Measurements from ENCODE around the gene ERICH4. TPM values are rescaled to one million over a fixed set of nuclear protein-coding genes. Genes with fewer than 3 reads are reported as not detected.
A peak's percentile ranks its signal among the peaks of the same experiment; 100 is the strongest.

The ERICH4 gene
- total and polyA plus RNA-seq, 2 of the 13 experiments (the other 11 are each of a cell fraction or from before 2014, with no cell fraction given) = 0.40 to 0.64 TPM

DNA sequence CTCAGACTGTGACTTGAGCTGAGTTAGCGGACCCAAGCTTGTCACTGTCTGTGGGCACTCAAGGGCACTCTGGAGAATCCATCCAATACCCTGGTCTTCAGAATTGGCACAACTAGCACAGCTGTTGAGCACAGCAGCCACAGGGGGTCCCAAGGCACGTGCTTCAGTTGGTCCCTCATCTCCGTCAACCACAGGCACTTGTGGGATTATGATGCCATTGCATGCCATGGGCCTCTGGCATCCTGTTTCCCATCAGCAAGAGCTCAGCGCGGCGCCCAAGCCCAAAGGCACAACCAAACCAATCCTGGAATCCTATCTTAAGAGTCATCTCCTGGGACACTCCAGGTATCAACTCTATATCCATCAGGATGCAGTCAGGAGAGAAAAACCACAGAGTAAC, 12.0 kb upstream of the ERICH4 start:
- DNase-seq (ENCODE audit: low spot score) (no peak), FAIRE-seq (no peak), ATAC-seq (no peak)
- in situ Hi-C loops (cut with HindIII; ENCODE audit: extremely low pct_ligation_motif_present, low pct_unique_long_range_greater_than_20kb) = no loop called here
- Histone ChIP-seq H3K79me2 (ENCODE audit: insufficient read depth, low read length) (no peaks in the 10 kb centered on the region), H3K27ac (ENCODE audit: extremely low read length, insufficient read depth, low read length) (no peak overlapping the region), H3K9ac (ENCODE audit: insufficient read depth, low read depth, low read length) (no peak overlapping the region), H3K4me3 (replicated peaks in 1 of 3; ENCODE audit: insufficient read depth in 1 of 3, low read depth in 2 of 3, low read length in 3 of 3) (no peak overlapping the region), H3K9me3 (ENCODE audit: low read length) (no peaks in the 10 kb centered on the region), H3K27me3 (ENCODE audit: control insufficient read depth in 1 of 2, insufficient read depth in 2 of 2, low read length in 2 of 2) (no peaks in the 10 kb centered on the region), H3K4me1 (ENCODE audit: insufficient read depth, low read length) (peaks cover 41% of the 10 kb centered on the region), H3K4me2 (ENCODE audit: low read depth, low read length) (no peak overlapping the region), H2AFZ (ENCODE audit: low read length) (no peak overlapping the region), H3K36me3 (replicated peaks in 1 of 2; ENCODE audit: control insufficient read depth in 1 of 2, insufficient read depth in 2 of 2, low read length in 2 of 2) (peaks cover 8 to 19% of the 10 kb centered on the region in 2 experiments; a peak in 4 of 5 replicates), H4K20me1 (ENCODE audit: insufficient read depth, low read length) (no peaks in the 10 kb centered on the region)
- WGBS (ENCODE audit: low lambda C conversion rate) = 98% methylated on average over 6 of the region's 6 CpGs
- ChIA-PET POLR2A (interaction anchor here (0.7 to 1.9 kb wide), 3 partner anchors 9 to 66 kb away, joined by 4 to 9 read pairs (median 6); partner anchors contain the start of gene DMAC2), CTCF (ENCODE audit: low intra/inter-chr PET ratio, low total read pairs) (interaction anchor here (1.4 kb wide), 1 partner anchor 109 kb away, joined by 4 read pairs; no protein-coding TSS in a partner anchor)
- TF ChIP-seq HDAC1 (CRISPR knock-in tag; IDR thresholded peaks at IDR 0.05) (no peak), BORCS8-MEF2B (CRISPR knock-in tag; IDR thresholded peaks at IDR 0.05) (no peak), TBX2 (CRISPR knock-in tag; IDR thresholded peaks at IDR 0.05; ENCODE audit: borderline replicate concordance) (no peak)
- TF ChIP-seq, protein P1, sequence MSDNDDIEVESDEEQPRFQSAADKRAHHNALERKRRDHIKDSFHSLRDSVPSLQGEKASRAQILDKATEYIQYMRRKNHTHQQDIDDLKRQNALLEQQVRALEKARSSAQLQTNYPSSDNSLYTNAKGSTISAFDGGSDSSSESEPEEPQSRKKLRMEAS (IDR thresholded peaks at IDR 0.05) = no peak
- no TSS peak for BruUV-seq (replicated peaks)
- intact Hi-C loops (cut with micrococcal nuclease; ENCODE audit: unreplicated experiment) = no loop called here

DNA sequence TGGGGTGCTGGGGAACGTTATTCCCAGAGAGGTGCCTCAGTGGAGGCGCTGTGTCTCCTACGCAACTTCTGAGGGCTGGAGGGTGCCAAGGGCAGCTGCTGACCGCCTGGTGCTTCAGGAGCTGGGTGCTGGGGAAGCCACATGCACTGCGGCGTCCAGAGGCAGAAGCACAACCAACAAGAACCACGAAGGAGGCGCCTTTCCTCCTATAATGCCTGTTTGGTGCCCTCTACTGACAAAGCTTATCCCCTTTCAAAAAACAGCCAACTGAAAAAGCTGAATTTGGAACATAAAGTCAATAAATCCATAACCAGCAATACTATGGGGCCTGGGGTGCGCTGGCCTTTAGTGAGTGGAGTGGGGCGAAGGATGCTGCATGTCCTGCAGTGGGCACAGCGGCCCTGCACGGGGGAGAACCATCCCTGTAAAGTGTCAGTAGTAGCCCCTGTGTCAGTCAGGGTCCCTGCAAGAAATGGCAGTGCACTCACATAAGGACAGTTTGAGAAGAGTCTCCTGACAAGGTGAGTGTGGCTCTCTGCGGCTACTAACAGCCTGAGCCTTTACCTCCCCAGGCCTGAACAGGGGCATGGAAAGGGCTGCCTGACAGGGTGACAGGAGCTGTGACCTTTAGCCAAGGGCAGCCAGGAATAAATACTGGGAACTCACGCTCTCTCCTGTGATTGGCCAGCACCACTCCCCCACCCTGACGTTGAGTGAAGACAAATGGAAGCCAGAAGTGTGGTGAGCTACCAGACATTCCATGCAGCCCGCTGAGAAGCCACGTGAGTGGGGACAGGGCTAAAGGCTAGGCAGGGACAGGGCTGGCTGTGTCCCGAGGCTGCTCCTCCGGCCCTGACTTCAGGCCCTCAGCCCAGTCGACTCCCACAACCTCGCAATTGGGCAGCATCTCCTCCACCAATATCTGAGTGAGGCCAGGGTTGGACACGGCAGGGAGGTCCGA, 11.2 kb upstream of the ERICH4 start:
- Histone ChIP-seq H3K36me3 (replicated peaks in 1 of 2; ENCODE audit: control insufficient read depth in 1 of 2, insufficient read depth in 2 of 2, low read length in 2 of 2) (peaks cover 11 to 25% of the 10 kb centered on the region in 2 experiments; a peak in 4 of 5 replicates), H4K20me1 (ENCODE audit: insufficient read depth, low read length) (no peaks in the 10 kb centered on the region), H3K4me2 (ENCODE audit: low read depth, low read length) (no peak overlapping the region), H3K9ac (ENCODE audit: insufficient read depth, low read depth, low read length) (no peak overlapping the region), H3K4me1 (ENCODE audit: insufficient read depth, low read length) (peaks cover 33% of the 10 kb centered on the region), H3K27me3 (ENCODE audit: control insufficient read depth in 1 of 2, insufficient read depth in 2 of 2, low read length in 2 of 2) (no peaks in the 10 kb centered on the region), H3K9me3 (ENCODE audit: low read length) (no peaks in the 10 kb centered on the region), H3K4me3 (replicated peaks in 1 of 3; ENCODE audit: insufficient read depth in 1 of 3, low read depth in 2 of 3, low read length in 3 of 3) (no peak overlapping the region), H2AFZ (ENCODE audit: low read length) (no peak overlapping the region), H3K27ac (ENCODE audit: extremely low read length, insufficient read depth, low read length) (no peak overlapping the region), H3K79me2 (ENCODE audit: insufficient read depth, low read length) (no peaks in the 10 kb centered on the region)
- no peak for ATAC-seq
- peak; percentile 8 for FAIRE-seq
- DNase-seq (ENCODE audit: low spot score) = peak; percentile 24
- CTCF ChIA-PET (ENCODE audit: low intra/inter-chr PET ratio, low total read pairs) = interaction anchor here (1.4 kb wide), 1 partner anchor 110 kb away, joined by 4 read pairs; no protein-coding TSS in a partner anchor
- WGBS (ENCODE audit: low lambda C conversion rate) = 85% methylated on average over 20 of the region's 23 CpGs
- POLR2A ChIA-PET = interaction anchor here (0.6 to 1.9 kb wide), 4 partner anchors 8 to 95 kb away, joined by 3 to 9 read pairs (median 4); partner anchors contain the start of genes B9D2 and DMAC2
- in situ Hi-C loops (cut with HindIII; ENCODE audit: extremely low pct_ligation_motif_present, low pct_unique_long_range_greater_than_20kb) (no loop called here), intact Hi-C loops (cut with micrococcal nuclease; ENCODE audit: unreplicated experiment) (no loop called here)
- TSS peak; percentile 28 for BruUV-seq (replicated peaks)
- TF ChIP-seq IKZF1 (IDR thresholded peaks at IDR 0.05) (no peak), ZMYM3 (CRISPR knock-in tag; IDR thresholded peaks at IDR 0.05) (no peak), MAFK (conservative IDR thresholded peaks at IDR 0.05 in 1 of 2, IDR thresholded peaks at IDR 0.05 in 1 of 2; ENCODE audit: low read length in 2 of 2) (no peak), NFYB (CRISPR knock-in tag; IDR thresholded peaks at IDR 0.05) (0 out of 2 replicates have a peak, but pooled peaks have one; percentile 24), HCFC1 (IDR thresholded peaks at IDR 0.05; ENCODE audit: low read depth, low read length) (no peak), NR3C1 (CRISPR knock-in tag; IDR thresholded peaks at IDR 0.05) (no peak), GFI1 (CRISPR knock-in tag; IDR thresholded peaks at IDR 0.05; ENCODE audit: borderline replicate concordance) (no peak), ZNF746 (CRISPR knock-in tag; IDR thresholded peaks at IDR 0.05) (no peak)
- TF ChIP-seq, protein P2, sequence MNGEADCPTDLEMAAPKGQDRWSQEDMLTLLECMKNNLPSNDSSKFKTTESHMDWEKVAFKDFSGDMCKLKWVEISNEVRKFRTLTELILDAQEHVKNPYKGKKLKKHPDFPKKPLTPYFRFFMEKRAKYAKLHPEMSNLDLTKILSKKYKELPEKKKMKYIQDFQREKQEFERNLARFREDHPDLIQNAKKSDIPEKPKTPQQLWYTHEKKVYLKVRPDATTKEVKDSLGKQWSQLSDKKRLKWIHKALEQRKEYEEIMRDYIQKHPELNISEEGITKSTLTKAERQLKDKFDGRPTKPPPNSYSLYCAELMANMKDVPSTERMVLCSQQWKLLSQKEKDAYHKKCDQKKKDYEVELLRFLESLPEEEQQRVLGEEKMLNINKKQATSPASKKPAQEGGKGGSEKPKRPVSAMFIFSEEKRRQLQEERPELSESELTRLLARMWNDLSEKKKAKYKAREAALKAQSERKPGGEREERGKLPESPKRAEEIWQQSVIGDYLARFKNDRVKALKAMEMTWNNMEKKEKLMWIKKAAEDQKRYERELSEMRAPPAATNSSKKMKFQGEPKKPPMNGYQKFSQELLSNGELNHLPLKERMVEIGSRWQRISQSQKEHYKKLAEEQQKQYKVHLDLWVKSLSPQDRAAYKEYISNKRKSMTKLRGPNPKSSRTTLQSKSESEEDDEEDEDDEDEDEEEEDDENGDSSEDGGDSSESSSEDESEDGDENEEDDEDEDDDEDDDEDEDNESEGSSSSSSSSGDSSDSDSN (CRISPR knock-in tag; IDR thresholded peaks at IDR 0.05) = no peak

Data from HepG2 (cell line).